Measurements from ENCODE around the gene HOXD11.

DNA sequence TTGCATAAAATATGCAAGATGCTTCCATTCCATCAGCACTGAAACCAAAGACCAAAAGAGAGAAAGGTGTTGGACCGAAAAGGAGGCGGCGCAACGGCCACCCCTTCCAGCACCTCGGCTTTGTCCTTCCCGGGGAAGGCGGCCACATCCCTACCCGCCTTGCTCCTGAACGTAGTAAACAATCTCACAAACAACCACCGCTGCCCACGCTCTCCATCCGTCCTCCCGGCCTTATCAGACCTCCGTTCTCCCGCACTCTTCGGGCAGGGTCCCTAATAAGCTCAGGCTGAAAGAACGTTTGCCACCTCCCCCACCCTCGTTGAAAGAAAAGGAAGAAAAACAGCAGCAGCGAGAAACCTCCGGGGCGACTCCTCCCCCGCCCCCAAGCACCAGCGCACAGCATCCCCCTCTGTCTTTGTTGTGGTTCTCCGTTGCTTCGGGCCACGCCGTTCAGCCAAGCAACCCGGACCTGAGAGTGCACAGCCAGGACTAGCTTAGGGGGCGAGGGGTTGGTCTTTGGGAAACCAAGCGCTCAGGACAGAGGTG, 27.7 kb upstream of the HOXD11 start:
- TF ChIP-seq, protein P1, sequence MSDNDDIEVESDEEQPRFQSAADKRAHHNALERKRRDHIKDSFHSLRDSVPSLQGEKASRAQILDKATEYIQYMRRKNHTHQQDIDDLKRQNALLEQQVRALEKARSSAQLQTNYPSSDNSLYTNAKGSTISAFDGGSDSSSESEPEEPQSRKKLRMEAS (CRISPR knock-in tag; IDR thresholded peaks at IDR 0.05) = no peak
- no peak for TF ChIP-seq MXD4 (CRISPR knock-in tag; IDR thresholded peaks at IDR 0.05; ENCODE audit: borderline replicate concordance)
- TF ChIP-seq, protein P2, sequence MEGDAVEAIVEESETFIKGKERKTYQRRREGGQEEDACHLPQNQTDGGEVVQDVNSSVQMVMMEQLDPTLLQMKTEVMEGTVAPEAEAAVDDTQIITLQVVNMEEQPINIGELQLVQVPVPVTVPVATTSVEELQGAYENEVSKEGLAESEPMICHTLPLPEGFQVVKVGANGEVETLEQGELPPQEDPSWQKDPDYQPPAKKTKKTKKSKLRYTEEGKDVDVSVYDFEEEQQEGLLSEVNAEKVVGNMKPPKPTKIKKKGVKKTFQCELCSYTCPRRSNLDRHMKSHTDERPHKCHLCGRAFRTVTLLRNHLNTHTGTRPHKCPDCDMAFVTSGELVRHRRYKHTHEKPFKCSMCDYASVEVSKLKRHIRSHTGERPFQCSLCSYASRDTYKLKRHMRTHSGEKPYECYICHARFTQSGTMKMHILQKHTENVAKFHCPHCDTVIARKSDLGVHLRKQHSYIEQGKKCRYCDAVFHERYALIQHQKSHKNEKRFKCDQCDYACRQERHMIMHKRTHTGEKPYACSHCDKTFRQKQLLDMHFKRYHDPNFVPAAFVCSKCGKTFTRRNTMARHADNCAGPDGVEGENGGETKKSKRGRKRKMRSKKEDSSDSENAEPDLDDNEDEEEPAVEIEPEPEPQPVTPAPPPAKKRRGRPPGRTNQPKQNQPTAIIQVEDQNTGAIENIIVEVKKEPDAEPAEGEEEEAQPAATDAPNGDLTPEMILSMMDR (IDR thresholded peaks at IDR 0.05) = no peak
- no peak for TF ChIP-seq ZNF263 (CRISPR knock-in tag; IDR thresholded peaks at IDR 0.05; ENCODE audit: low read depth)
- TF ChIP-seq, protein P3, sequence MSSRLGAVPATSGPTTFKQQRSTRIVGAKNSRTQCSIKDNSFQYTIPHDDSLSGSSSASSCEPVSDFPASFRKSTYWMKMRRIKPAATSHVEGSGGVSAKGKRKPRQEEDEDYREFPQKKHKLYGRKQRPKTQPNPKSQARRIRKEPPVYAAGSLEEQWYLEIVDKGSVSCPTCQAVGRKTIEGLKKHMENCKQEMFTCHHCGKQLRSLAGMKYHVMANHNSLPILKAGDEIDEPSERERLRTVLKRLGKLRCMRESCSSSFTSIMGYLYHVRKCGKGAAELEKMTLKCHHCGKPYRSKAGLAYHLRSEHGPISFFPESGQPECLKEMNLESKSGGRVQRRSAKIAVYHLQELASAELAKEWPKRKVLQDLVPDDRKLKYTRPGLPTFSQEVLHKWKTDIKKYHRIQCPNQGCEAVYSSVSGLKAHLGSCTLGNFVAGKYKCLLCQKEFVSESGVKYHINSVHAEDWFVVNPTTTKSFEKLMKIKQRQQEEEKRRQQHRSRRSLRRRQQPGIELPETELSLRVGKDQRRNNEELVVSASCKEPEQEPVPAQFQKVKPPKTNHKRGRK (CRISPR knock-in tag; IDR thresholded peaks at IDR 0.05; ENCODE audit: borderline replicate concordance) = no peak
- TF ChIP-seq ZNF219 (CRISPR knock-in tag; IDR thresholded peaks at IDR 0.05; ENCODE audit: borderline replicate concordance) = no peak
- TF ChIP-seq, protein P4, sequence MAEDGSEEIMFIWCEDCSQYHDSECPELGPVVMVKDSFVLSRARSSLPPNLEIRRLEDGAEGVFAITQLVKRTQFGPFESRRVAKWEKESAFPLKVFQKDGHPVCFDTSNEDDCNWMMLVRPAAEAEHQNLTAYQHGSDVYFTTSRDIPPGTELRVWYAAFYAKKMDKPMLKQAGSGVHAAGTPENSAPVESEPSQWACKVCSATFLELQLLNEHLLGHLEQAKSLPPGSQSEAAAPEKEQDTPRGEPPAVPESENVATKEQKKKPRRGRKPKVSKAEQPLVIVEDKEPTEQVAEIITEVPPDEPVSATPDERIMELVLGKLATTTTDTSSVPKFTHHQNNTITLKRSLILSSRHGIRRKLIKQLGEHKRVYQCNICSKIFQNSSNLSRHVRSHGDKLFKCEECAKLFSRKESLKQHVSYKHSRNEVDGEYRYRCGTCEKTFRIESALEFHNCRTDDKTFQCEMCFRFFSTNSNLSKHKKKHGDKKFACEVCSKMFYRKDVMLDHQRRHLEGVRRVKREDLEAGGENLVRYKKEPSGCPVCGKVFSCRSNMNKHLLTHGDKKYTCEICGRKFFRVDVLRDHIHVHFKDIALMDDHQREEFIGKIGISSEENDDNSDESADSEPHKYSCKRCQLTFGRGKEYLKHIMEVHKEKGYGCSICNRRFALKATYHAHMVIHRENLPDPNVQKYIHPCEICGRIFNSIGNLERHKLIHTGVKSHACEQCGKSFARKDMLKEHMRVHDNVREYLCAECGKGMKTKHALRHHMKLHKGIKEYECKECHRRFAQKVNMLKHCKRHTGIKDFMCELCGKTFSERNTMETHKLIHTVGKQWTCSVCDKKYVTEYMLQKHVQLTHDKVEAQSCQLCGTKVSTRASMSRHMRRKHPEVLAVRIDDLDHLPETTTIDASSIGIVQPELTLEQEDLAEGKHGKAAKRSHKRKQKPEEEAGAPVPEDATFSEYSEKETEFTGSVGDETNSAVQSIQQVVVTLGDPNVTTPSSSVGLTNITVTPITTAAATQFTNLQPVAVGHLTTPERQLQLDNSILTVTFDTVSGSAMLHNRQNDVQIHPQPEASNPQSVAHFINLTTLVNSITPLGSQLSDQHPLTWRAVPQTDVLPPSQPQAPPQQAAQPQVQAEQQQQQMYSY (CRISPR knock-in tag; IDR thresholded peaks at IDR 0.05) = no peak
- no peak for TF ChIP-seq ZNF423 (CRISPR knock-in tag; IDR thresholded peaks at IDR 0.05)
- TF ChIP-seq ESRRA (CRISPR knock-in tag; IDR thresholded peaks at IDR 0.05; ENCODE audit: borderline replicate concordance) = no peak
- no peak for TF ChIP-seq KAT7 (CRISPR knock-in tag; IDR thresholded peaks at IDR 0.05; ENCODE audit: borderline replicate concordance)

Measured in WTC11 (cell line).